OCI-LY7 (cell line): ENCODE measurements around the gene ZG16B. TPM values are rescaled to one million over a fixed set of nuclear protein-coding genes. Genes with fewer than 3 reads are reported as not detected.
A peak's percentile ranks its signal among the peaks of the same experiment; 100 is the strongest.

Source experiments
- BruUV-seq: library from RNA; stranded (reverse); fragments of 400-500 nt; replicated peaks from 2 replicates; lab custom pipeline; 2021; lab: Mats Ljungman, UMichigan
- CTCF ChIA-PET: fragments of 300-600 bp; sonication (Branson Sonifier 250); formaldehyde crosslinking; loops from one replicate; lab custom pipeline; 2022; ENCODE audit warnings: antibody characterized with exemption; ENCODE audit not compliant: unreplicated experiment; lab: Charles Lee
- POLR2A ChIA-PET: fragments of 300-600 bp; sonication (Branson Sonifier 250); formaldehyde crosslinking; loops from one replicate; lab custom pipeline; 2022; ENCODE audit warnings: antibody characterized with exemption; lab: Charles Lee
- DNase-seq: peaks from one replicate; pipeline ENCODE4 v3.0.0-alpha.2; 2015; ENCODE audit warnings: low spot score
- H2AFZ ChIP-seq: fragments of 200-600 bp; sonication (generic), shearing (Covaris generic); 2 replicates; pipeline ENCODE4 v1.6.1; 2014; ENCODE audit warnings: mild to moderate bottlenecking, antibody characterized with exemption, low read length, moderate library complexity
- H3K27ac ChIP-seq: fragments of 200-600 bp; sonication (generic); 2 replicates; pipeline ENCODE4 v1.5.1; 2014; ENCODE audit warnings: mixed run types, low read depth, mild to moderate bottlenecking, moderate library complexity, low read length, inconsistent platforms; ENCODE audit not compliant: poor library complexity, severe bottlenecking
- H3K36me3 ChIP-seq: fragments of 200-600 bp; sonication (generic); 2 replicates; pipeline ENCODE4 v1.6.1; 2014; ENCODE audit warnings: mild to moderate bottlenecking, antibody characterized with exemption, low read length, moderate library complexity, mixed read lengths; ENCODE audit not compliant: insufficient read depth
- H3K4me1 ChIP-seq: fragments of 200-600 bp; sonication (generic); 2 replicates; pipeline ENCODE4 v1.5.1; 2014; ENCODE audit warnings: mild to moderate bottlenecking, low read length; ENCODE audit not compliant: insufficient read depth, poor library complexity, severe bottlenecking
- H3K4me2 ChIP-seq: fragments of 200-600 bp; sonication (generic); 2 replicates; pipeline ENCODE4 v1.6.1; 2014; ENCODE audit warnings: mild to moderate bottlenecking, low read length
- H3K4me3 ChIP-seq: fragments of 200-600 bp; sonication (generic); 2 replicates; pipeline ENCODE4 v1.5.1; 2014; ENCODE audit warnings: mild to moderate bottlenecking, low read depth, low read length; ENCODE audit not compliant: poor library complexity, severe bottlenecking
- H3K79me2 ChIP-seq: fragments of 200-600 bp; sonication (generic); 2 replicates; pipeline ENCODE4 v1.6.1; 2016; ENCODE audit warnings: low read depth, mild to moderate bottlenecking, low read length, moderate library complexity, mixed read lengths; ENCODE audit not compliant: insufficient read depth
- H3K9me2 ChIP-seq: fragments of 200-600 bp; sonication (generic); 2 replicates; pipeline ENCODE4 v1.6.1; 2016; ENCODE audit warnings: mild to moderate bottlenecking, low read length, mixed read lengths; ENCODE audit not compliant: insufficient read depth
- H3K9me3 ChIP-seq: fragments of 200-600 bp; sonication (generic); 2 replicates; pipeline ENCODE4 v1.6.1; 2014; ENCODE audit warnings: mild to moderate bottlenecking, mixed run types, low read length, mixed read lengths
- H4K20me1 ChIP-seq: fragments of 200-600 bp; sonication (generic); 2 replicates; pipeline ENCODE4 v1.6.1; 2014; ENCODE audit warnings: mild to moderate bottlenecking, antibody characterized with exemption, low read length, moderate library complexity, mixed read lengths; ENCODE audit not compliant: insufficient read depth
- CTCF ChIP-seq: fragments of 200-600 bp; sonication (generic); conservative IDR thresholded peaks from 2 replicates; pipeline ENCODE4 v1.5.1; 2014; ENCODE audit warnings: mild to moderate bottlenecking, antibody characterized with exemption, low read length, moderate library complexity, mixed read lengths
- EZH2phosphoT487 ChIP-seq: fragments of 200-600 bp; sonication (generic); IDR thresholded peaks from 2 replicates; pipeline ENCODE4 v1.6.1; 2018; ENCODE audit warnings: low read depth, borderline replicate concordance, mild to moderate bottlenecking, mixed run types, antibody characterized with exemption, low read length, moderate library complexity, mixed read lengths
- intact Hi-C: fragments of 100-400 bp; cut with micrococcal nuclease; formaldehyde crosslinking; loops from one replicate; pipeline ENCODE4 v1.10.0; 2022; ENCODE audit not compliant: unreplicated experiment
- total RNA-seq, 2 experiments: library from RNA; depleted of rRNA in 1 of 2; stranded (reverse); fragments of >200 nt in 1 of 2; shearing (Covaris generic) in 1 of 2; gene quantifications; 2 replicates each; pipeline ENCODE4 v1.2.3, GENCODE V29; 2014 to 2022

ZG16B gene
- total RNA-seq, 2 experiments from 2014 or later, result 2.5 to 4.0 TPM

GRCh38 chr16:2818272-2818876 lies 11.7 kb upstream of the ZG16B start:
- intact Hi-C loops, result no loop called here
- Histone ChIP-seq H3K9me2 (no peaks in the 10 kb centered on the region), H3K79me2 (peaks cover 10% of the 10 kb centered on the region; the same call in 1 of the 2 replicates)

GRCh38 chr16:2819179-2819938 lies 10.7 kb upstream of the ZG16B start:
- Histone ChIP-seq H3K4me3 (no peak overlapping the region), H3K9me2 (no peaks in the 10 kb centered on the region), H3K79me2 (peaks cover 10% of the 10 kb centered on the region; the same call in 1 of the 2 replicates), H3K4me2 (no peak overlapping the region), H3K9me3 (no peaks in the 10 kb centered on the region), H3K27ac (no peak overlapping the region), H3K4me1 (peaks cover 18% of the 10 kb centered on the region), H4K20me1 (no peaks in the 10 kb centered on the region), H2AFZ (no peak overlapping the region), H3K36me3 (no peaks in the 10 kb centered on the region)
- no peak for DNase-seq
- TF ChIP-seq CTCF, result no peak
- no peak for TF ChIP-seq EZH2phosphoT487
- POLR2A ChIA-PET, result no interaction called here
- CTCF ChIA-PET, result no interaction called here
- intact Hi-C loops, result no loop called here
- no TSS peak for BruUV-seq

More at GRCh38 chr16:2818272-2818876, 11.7 kb upstream of the ZG16B start:
- no peak overlapping the region for H2AFZ ChIP-seq
- H3K27ac ChIP-seq, result peak overlapping the region; percentile 54
- POLR2A ChIA-PET, result no interaction called here
- peak overlapping the region; percentile 71 for H3K4me2 ChIP-seq
- H4K20me1 ChIP-seq, result no peaks in the 10 kb centered on the region
- H3K9me3 ChIP-seq, result no peaks in the 10 kb centered on the region
- CTCF ChIA-PET, result no interaction called here
- no TSS peak for BruUV-seq
- peaks cover 18% of the 10 kb centered on the region for H3K4me1 ChIP-seq
- TF ChIP-seq EZH2phosphoT487, result no peak
- H3K36me3 ChIP-seq, result no peaks in the 10 kb centered on the region
- DNase-seq, result no peak
- H3K4me3 ChIP-seq, result peak overlapping the region; percentile 86

DNA sequence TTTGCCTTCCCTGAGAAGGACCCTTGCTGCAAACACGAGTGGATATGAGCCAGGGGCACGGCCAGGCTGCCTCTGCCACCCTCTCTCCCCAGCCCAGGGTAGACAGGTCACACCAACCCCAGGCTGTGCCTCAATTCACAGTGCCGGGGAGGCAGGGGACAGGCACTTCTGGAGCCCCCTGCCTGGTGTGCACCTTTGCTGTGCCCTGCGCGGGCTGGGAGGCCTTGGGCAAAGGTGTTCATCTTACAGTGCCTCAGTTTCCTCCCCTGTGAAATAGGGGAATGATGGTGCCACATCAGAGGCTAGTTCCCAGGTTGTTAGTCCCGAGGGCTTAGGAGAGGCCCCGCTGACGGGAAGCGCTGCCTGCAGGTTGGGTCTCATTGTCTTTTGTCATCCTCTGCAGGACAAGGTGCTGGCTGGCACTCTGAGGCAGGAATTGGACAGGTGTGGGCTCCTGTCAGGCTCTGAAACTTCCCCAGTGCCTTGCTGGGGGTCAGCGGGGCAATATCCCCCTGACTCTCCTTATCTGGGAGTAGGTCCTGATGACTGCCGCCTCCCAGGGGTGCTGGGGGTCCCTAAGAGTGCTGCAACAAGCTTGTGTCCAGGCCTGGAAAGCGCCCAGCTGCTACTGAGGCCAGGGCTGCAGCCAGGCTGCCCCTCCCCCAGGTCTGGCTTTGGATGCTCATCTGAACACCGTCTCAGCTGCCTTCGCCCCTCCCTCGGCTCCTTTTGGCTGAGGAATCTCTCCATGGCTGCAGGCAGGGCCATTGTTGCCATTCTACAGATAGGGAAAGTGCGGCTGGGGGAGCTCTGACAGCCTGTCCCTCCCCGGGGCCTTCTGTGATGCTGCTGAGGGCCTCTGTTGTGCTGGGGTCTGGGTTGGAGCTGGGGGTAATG lies 9.9 kb upstream of the ZG16B start:
- H3K9me2 ChIP-seq, result no peaks in the 10 kb centered on the region
- H3K4me1 ChIP-seq, result peaks cover 18% of the 10 kb centered on the region
- POLR2A ChIA-PET, result no interaction called here
- no peaks in the 10 kb centered on the region for H3K36me3 ChIP-seq
- H4K20me1 ChIP-seq, result no peaks in the 10 kb centered on the region
- H3K27ac ChIP-seq, result no peak overlapping the region
- no peak for DNase-seq
- BruUV-seq, result no TSS peak
- intact Hi-C loops, result no loop called here
- TF ChIP-seq EZH2phosphoT487 (no peak), CTCF (no peak)
- no peak overlapping the region for H2AFZ ChIP-seq
- H3K4me3 ChIP-seq, result no peak overlapping the region
- CTCF ChIA-PET, result no interaction called here
- H3K79me2 ChIP-seq, result peaks cover 10% of the 10 kb centered on the region; the same call in 1 of the 2 replicates
- H3K4me2 ChIP-seq, result no peak overlapping the region
- no peaks in the 10 kb centered on the region for H3K9me3 ChIP-seq
